ENCODE data around the gene DCP1B.

Gene DCP1B

DNA sequence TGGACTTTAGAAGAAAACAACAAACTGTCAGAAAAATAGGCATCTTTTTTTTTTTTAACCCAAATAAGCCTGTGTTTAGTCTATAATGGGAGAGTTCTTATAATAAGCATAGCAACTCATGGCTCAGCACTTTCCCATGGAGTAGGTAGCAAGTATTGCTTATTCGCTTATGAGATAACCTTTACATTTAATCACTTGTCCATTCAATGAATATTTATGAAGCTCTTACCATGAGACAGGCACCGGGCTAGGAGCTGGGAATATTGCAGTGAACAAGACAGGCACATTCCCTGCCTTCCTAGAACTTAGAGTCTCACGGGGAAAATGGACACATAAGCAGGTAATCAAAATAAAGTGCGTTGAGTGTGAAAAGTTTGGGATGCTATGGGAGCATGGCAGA lies 10.0 kb upstream of the DCP1B start:
- H3K4me1 ChIP-seq (ENCODE audit: insufficient read depth, low read length) = peaks cover 9% of the 10 kb centered on the region; the same call in 1 of the 2 replicates
- H3K27ac ChIP-seq (ENCODE audit: low read length) = no peak overlapping the region
- no peaks in the 10 kb centered on the region for H3K27me3 ChIP-seq (ENCODE audit: insufficient read depth, low read length)
- H3K36me3 ChIP-seq (ENCODE audit: insufficient read depth, low read depth, low read length) = no peaks in the 10 kb centered on the region
- H3K9me3 ChIP-seq (ENCODE audit: insufficient read depth, low read depth, low read length) = no peaks in the 10 kb centered on the region
- no peak overlapping the region for H3K4me3 ChIP-seq (ENCODE audit: low read length)
- H3K9ac ChIP-seq (ENCODE audit: low read depth, low read length) = no peak overlapping the region

DNA sequence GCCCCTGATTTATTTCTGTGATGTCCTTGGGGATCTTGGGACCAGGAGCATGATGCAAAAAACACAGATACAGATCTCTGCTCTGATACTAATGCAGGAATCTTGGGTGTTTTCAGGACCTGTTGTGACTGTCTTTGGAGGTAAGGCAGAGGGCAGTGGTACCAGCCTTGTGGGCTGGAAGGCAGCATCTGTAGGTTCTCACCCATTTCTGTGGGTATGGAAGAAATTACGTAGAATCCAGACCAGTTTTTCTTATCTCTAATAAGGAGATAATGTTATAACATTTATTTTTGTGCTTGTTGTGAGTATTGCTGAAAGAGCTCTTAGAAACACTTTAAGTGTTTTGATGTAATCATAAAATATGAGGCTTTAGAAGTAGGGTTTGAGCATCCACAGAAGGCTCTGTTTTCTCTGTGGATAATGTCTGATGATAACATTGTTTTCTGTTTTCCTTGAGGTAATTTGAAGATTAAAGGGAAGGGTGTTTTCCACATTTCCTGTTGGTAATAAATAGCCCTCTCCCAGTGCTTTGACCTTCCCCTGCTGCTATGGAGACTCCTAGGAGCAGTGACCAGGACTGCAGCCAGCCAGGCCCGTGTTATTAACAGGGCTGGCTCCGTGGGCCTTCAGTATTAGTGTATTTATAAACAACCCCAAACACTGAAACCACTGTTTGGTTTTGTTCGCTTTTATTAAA lies 9.4 kb upstream of the DCP1B start:
- no peaks in the 10 kb centered on the region for H3K27me3 ChIP-seq (ENCODE audit: insufficient read depth, low read length)
- H3K4me3 ChIP-seq (ENCODE audit: low read length) = no peak overlapping the region
- H3K36me3 ChIP-seq (ENCODE audit: insufficient read depth, low read depth, low read length) = no peaks in the 10 kb centered on the region
- H3K4me1 ChIP-seq (ENCODE audit: insufficient read depth, low read length) = peaks cover 9% of the 10 kb centered on the region; the same call in 1 of the 2 replicates
- no peak overlapping the region for H3K9ac ChIP-seq (ENCODE audit: low read depth, low read length)
- H3K27ac ChIP-seq (ENCODE audit: low read length) = no peak overlapping the region
- no peaks in the 10 kb centered on the region for H3K9me3 ChIP-seq (ENCODE audit: insufficient read depth, low read depth, low read length)

DNA sequence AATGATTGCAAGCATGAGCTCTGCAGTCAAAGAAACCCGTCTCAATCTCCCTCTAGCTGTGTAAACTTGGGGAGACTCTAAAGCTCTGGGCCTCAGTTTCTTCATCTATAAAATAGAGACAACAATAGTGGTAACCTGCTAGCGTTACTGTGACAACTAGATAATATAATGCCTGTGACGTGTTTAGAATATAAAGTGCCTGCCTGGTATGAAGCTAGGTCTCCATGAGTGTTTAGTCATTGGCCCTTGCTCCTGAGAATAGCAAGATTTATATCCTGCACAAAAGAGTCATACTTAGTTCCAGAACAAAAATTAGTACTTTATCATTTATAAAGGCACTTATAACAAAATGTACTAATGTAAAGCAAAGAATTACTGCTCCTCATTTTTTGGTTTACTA lies 8.8 kb upstream of the DCP1B start:
- Histone ChIP-seq H3K9ac (ENCODE audit: low read depth, low read length) (no peak overlapping the region), H3K4me1 (ENCODE audit: insufficient read depth, low read length) (peaks cover 9% of the 10 kb centered on the region; the same call in 1 of the 2 replicates), H3K36me3 (ENCODE audit: insufficient read depth, low read depth, low read length) (no peaks in the 10 kb centered on the region), H3K27me3 (ENCODE audit: insufficient read depth, low read length) (no peaks in the 10 kb centered on the region), H3K4me3 (ENCODE audit: low read length) (no peak overlapping the region), H3K27ac (ENCODE audit: low read length) (no peak overlapping the region), H3K9me3 (ENCODE audit: insufficient read depth, low read depth, low read length) (no peaks in the 10 kb centered on the region)

DNA sequence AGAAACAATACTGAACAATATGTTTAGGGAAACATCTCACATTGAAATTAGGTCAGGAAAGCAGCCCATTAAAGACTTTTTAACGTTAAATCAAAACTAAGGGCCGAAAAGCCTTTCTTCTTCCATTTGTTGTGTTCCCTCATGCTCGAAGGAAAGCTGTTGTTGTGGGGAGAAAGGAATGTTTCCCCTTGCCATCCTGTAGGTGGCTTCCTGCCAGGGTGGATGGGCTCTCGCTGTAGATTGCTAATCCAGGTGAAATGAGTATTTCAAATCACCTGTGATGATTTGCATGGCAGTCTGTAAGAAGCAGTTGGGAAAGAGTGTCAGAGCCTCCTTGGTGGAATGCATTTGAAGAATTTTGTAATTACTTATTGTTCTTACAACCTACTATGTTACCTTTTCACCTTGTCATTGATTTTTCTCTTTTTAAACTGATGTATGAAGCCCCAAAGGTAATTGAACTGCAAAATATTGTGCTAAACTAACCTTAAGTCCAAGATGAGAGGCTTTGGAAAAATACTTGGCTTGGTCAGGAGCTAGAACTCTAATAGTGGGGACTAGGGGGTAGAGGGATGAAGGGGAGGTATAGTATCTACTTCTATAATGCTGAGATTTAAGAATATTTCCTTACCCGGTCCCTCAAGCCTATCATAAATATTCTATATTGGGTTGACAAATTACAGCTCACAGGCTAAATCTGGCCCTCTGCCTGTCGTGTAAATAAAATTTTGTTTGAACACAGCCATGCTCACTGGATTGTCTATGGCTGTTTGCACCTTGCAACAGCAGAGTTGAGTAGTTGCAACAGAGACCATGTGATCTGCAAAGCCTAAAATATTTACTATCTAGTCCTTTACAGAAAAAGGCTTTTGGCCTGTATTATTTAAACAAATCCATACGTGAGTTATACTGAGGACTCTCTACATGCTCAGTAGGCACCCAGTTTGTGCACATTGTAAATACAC lies 7.7 kb upstream of the DCP1B start:
- Histone ChIP-seq H3K4me1 (ENCODE audit: insufficient read depth, low read length) (peaks cover 9% of the 10 kb centered on the region; the same call in 1 of the 2 replicates), H3K27me3 (ENCODE audit: insufficient read depth, low read length) (no peaks in the 10 kb centered on the region), H3K4me3 (ENCODE audit: low read length) (no peak overlapping the region), H3K9me3 (ENCODE audit: insufficient read depth, low read depth, low read length) (no peaks in the 10 kb centered on the region), H3K9ac (ENCODE audit: low read depth, low read length) (0 out of 2 replicates have a peak overlapping the region, but pooled peaks have one; percentile 4), H3K36me3 (ENCODE audit: insufficient read depth, low read depth, low read length) (no peaks in the 10 kb centered on the region), H3K27ac (ENCODE audit: low read length) (no peak overlapping the region)

DNA sequence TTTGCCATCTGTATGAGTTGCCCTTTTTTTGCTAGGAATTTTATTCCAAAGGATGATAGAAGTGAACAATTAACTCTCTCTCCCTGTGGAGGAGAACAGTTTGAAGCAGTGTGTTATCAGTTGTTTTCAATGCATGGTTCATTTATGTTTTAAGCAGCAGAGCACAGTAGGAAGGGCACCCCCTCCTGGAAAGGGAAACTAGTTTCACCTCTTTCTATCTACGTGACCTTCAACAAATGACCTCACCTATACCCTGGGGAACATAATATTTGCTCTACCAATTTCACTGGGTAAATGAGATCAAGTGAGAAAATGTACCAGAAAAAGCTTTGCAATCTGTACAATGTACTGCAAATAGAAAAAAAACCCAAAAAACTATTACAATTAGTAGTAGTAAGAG lies 5.4 kb upstream of the DCP1B start:
- Histone ChIP-seq H3K4me1 (ENCODE audit: insufficient read depth, low read length) (peaks cover 9% of the 10 kb centered on the region; the same call in 1 of the 2 replicates), H3K4me3 (ENCODE audit: low read length) (no peak overlapping the region), H3K9ac (ENCODE audit: low read depth, low read length) (no peak overlapping the region), H3K27ac (ENCODE audit: low read length) (no peak overlapping the region), H3K9me3 (ENCODE audit: insufficient read depth, low read depth, low read length) (no peaks in the 10 kb centered on the region), H3K27me3 (ENCODE audit: insufficient read depth, low read length) (no peaks in the 10 kb centered on the region), H3K36me3 (ENCODE audit: insufficient read depth, low read depth, low read length) (no peaks in the 10 kb centered on the region)

DNA sequence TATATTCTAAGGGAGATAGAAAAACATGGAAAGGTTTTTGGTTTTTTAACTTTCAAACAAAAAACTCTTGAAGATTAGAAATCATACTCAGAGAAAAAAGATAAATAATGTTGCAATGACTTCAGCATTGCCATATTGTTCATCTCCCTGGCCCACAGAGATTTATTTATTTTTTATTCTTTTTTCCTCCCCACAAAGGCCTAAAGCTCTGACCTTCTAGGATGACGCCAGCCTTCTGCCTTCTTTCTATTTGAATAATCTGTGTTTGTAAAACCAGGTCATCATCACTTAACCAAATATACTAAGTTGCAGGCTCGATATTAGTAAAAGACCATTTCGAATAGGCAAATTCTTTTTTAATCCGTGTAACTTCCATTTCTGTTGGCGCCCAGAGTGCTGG lies 4.4 kb upstream of the DCP1B start:
- H3K9me3 ChIP-seq (ENCODE audit: insufficient read depth, low read depth, low read length) = no peaks in the 10 kb centered on the region

DNA sequence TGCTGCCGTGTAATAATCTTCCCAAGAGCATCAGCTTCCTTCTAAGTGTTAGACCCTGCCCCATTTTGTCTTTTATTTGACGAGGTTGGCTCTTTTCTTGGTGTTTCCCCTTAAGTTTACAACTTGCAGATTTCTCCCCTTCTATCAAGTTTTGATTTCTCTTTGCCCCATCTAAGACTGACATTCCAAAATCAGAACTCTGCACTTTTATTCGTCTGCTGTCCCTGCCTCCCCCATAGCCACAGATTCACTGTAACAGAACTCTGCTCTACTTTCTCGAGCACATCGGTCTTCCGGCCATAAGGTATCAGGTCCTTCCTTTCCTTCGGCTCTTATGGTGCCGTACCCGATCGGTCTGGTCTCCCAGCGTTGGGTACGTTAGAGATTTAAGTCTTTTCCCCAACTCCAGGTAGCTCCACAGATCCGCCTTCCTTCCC lies 563 bp downstream of the DCP1B start:
- Histone ChIP-seq H3K4me1 (ENCODE audit: insufficient read depth, low read length) (peaks cover 14% of the 10 kb centered on the region), H3K27me3 (ENCODE audit: insufficient read depth, low read length) (no peaks in the 10 kb centered on the region), H3K9me3 (ENCODE audit: insufficient read depth, low read depth, low read length) (no peaks in the 10 kb centered on the region), H3K9ac (ENCODE audit: low read depth, low read length) (peak overlapping the region; percentile 92; the same call in 1 of the 2 replicates), H3K27ac (ENCODE audit: low read length) (peak overlapping the region; percentile 70), H3K36me3 (ENCODE audit: insufficient read depth, low read depth, low read length) (no peaks in the 10 kb centered on the region), H3K4me3 (ENCODE audit: low read length) (peak overlapping the region; percentile 93)

More for the DNA sequence above, 4.4 kb upstream of the DCP1B start:
- Histone ChIP-seq H3K27me3 (ENCODE audit: insufficient read depth, low read length) (no peaks in the 10 kb centered on the region), H3K36me3 (ENCODE audit: insufficient read depth, low read depth, low read length) (no peaks in the 10 kb centered on the region), H3K27ac (ENCODE audit: low read length) (no peak overlapping the region), H3K4me1 (ENCODE audit: insufficient read depth, low read length) (peaks cover 9% of the 10 kb centered on the region; the same call in 1 of the 2 replicates), H3K9ac (ENCODE audit: low read depth, low read length) (no peak overlapping the region), H3K4me3 (ENCODE audit: low read length) (no peak overlapping the region)

DNA sequence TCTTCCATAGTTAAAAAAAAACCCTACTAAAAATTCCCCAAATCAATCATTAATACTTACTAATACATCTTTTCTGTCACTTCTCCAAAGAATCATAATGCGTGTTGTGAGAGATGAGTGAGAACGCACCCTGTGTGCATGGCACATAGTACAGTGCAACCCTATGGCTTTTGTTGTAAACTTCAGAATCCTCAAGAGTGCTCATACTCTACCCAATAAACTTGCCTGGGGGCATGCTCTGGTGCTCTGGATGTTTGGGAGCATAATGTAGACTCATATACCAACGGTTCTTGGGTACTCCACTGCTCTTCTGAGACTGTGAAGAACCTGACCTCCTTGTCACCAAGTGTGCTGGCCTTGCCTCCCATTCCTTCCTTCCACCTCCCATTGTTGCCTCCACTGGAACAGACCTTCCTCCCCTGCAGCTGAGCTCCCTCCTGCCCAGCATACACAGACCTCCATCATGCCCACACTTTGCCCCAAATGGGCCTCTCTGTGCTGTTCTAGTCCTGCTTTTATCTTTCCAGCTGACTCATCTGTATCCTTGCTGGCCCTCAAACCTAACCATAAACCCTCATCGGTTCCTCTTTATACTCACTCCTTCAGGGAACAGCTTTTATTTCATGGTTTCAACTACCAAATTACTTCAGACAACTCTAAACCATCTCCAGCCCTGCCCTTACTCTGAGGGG lies 8.9 kb downstream of the DCP1B start:
- no peaks in the 10 kb centered on the region for H3K27me3 ChIP-seq (ENCODE audit: insufficient read depth, low read length)
- peaks cover 28% of the 10 kb centered on the region for H3K36me3 ChIP-seq (ENCODE audit: insufficient read depth, low read depth, low read length)
- H3K27ac ChIP-seq (ENCODE audit: low read length) = peak overlapping the region; percentile 16
- H3K9ac ChIP-seq (ENCODE audit: low read depth, low read length) = no peak overlapping the region
- H3K9me3 ChIP-seq (ENCODE audit: insufficient read depth, low read depth, low read length) = no peaks in the 10 kb centered on the region
- H3K4me1 ChIP-seq (ENCODE audit: insufficient read depth, low read length) = peaks cover 30% of the 10 kb centered on the region
- H3K4me3 ChIP-seq (ENCODE audit: low read length) = peak overlapping the region; percentile 17; the same call in 1 of the 2 replicates

DNA sequence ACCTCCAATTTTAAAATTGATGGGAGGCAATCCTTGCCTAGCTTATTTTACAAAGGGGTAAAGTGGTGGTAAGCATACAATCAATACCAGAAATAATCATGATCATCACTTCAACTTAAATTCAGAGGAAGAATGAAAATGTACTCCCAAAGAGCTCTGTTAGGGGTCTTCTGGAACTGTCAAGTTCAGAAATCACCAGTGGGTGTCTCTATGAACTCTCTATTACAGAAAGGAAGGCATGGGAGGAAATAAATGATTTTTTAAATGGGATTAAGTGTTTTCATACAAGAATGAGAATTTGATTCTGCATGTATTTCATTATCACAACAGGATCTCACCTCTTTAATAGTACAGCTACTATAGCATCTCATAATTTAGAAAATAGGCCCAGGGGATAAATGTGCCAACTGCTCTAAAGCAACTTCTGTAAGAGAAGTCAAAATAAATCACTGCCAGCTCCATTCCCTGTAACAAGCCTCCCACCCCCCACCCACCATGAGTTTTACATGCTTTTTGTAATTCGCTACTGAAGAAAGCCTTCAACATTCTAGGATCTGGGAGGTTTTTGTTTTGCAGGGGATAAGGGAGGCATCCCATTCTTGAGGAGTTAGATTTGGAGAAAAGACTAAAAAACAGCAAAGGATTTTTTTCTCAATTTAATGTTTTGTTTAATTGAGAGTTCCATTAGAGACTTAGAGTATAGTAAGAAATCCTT lies 9.7 kb downstream of the DCP1B start:
- H3K9ac ChIP-seq (ENCODE audit: low read depth, low read length) = peak overlapping the region; percentile 10; the same call in 1 of the 2 replicates
- peak overlapping the region; percentile 17; the same call in 1 of the 2 replicates for H3K4me3 ChIP-seq (ENCODE audit: low read length)
- H3K27me3 ChIP-seq (ENCODE audit: insufficient read depth, low read length) = no peaks in the 10 kb centered on the region
- H3K4me1 ChIP-seq (ENCODE audit: insufficient read depth, low read length) = peaks cover 30% of the 10 kb centered on the region
- no peak overlapping the region for H3K27ac ChIP-seq (ENCODE audit: low read length)
- H3K9me3 ChIP-seq (ENCODE audit: insufficient read depth, low read depth, low read length) = no peaks in the 10 kb centered on the region
- peaks cover 35% of the 10 kb centered on the region for H3K36me3 ChIP-seq (ENCODE audit: insufficient read depth, low read depth, low read length)

DNA sequence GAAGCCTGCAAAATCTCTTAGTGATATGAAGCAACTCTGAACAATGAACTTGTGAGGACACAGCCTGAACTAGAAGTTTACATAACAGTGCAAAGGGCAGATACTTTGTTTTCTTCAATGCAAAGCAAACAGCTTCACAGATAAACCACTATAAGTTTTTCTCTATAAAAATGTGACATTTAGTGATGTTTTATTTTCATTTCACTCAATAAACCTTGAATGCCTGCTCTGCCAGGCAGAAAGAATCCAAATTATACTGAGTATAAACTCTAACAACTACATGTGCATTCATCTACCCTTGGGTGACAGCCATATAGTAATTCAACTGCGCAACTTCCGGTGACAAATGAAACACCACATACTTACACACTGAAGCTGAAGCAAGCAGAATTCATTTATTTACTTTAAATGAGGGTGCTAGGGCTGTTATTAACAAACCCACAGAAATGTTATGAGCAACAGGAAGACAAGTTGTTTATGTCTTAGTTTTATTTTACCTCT lies 10.3 kb downstream of the DCP1B start:
- Histone ChIP-seq H3K4me3 (ENCODE audit: low read length) (no peak overlapping the region), H3K27me3 (ENCODE audit: insufficient read depth, low read length) (no peaks in the 10 kb centered on the region), H3K4me1 (ENCODE audit: insufficient read depth, low read length) (peaks cover 30% of the 10 kb centered on the region), H3K36me3 (ENCODE audit: insufficient read depth, low read depth, low read length) (peaks cover 37% of the 10 kb centered on the region), H3K9ac (ENCODE audit: low read depth, low read length) (0 out of 2 replicates have a peak overlapping the region, but pooled peaks have one; percentile 10), H3K27ac (ENCODE audit: low read length) (no peak overlapping the region), H3K9me3 (ENCODE audit: insufficient read depth, low read depth, low read length) (no peaks in the 10 kb centered on the region)
